GM21367 (cell line): ENCODE results near the gene ABCA4.
"Not testable (repeated sequence)": the region's sequence is repeated elsewhere in the genome, so short reads cannot be mapped to it uniquely, and the experiment has no call there.

Experiments
- ATAC-seq: cut with Tn5 transposase; IDR thresholded peaks from one replicate; pipeline ENCODE4 v1.9.1; 2021; ENCODE audit not compliant: unreplicated experiment

Gene ABCA4

GRCh38 chr1:93958726-93959100 is 162.2 kb downstream of the ABCA4 start:
- ATAC-seq: no peak

- ATAC-seq: no peak
Observed at GRCh38 chr1:93958032-93958725, 162.8 kb downstream of the ABCA4 start.

GRCh38 chr1:93955765-93956164 is 165.2 kb downstream of the ABCA4 start:
- ATAC-seq: no peak

- ATAC-seq: not testable (repeated sequence)
Observed at GRCh38 chr1:93947002-93947686, 173.8 kb downstream of the ABCA4 start.
